Esophagus muscularis mucosa (tissue), 3 donors: ENCODE results near the gene TNFAIP8L1.

Experiments used
- POLR2AphosphoS5 ChIP-seq, 2 donors: sonication (generic); formaldehyde crosslinking; IDR thresholded peaks; one replicate each; pipeline ENCODE4 v1.6.1; 2017; ENCODE audit warnings: antibody characterized with exemption in 2 of 2
- TF ChIP-seq, protein P1 (sequence below), 3 experiments: fragments of 200-600 bp in 2 of 3; fragments of 450-650 bp in 1 of 3; sonication (generic) in 2 of 3; IDR thresholded peaks; one replicate each; pipeline ENCODE4 v1.5.1; 2017 to 2019; ENCODE audit warnings: antibody characterized with exemption in 3 of 3, mild to moderate bottlenecking in 2 of 3, moderate library complexity in 1 of 3

DNA sequence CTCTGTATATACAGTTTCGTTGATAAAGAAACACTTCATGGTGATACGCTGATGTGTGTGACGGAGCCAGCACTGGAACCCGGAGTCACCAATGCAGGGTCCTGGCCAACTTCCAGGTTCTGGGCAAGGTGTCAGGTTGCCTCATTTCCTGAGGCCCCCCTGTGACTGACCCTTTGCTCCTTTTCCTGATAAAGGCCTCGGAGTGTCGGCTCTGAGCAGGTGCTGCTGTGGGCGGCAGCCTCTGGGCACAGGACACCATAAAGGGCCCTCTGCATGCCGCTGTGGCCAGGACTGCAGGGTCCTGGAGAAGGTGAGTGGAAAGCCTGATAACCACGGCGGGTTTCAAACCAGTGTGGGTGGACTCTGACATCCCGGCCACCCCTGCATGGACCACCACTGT lies 48.1 kb downstream of the TNFAIP8L1 start:
- TF ChIP-seq, protein P1, sequence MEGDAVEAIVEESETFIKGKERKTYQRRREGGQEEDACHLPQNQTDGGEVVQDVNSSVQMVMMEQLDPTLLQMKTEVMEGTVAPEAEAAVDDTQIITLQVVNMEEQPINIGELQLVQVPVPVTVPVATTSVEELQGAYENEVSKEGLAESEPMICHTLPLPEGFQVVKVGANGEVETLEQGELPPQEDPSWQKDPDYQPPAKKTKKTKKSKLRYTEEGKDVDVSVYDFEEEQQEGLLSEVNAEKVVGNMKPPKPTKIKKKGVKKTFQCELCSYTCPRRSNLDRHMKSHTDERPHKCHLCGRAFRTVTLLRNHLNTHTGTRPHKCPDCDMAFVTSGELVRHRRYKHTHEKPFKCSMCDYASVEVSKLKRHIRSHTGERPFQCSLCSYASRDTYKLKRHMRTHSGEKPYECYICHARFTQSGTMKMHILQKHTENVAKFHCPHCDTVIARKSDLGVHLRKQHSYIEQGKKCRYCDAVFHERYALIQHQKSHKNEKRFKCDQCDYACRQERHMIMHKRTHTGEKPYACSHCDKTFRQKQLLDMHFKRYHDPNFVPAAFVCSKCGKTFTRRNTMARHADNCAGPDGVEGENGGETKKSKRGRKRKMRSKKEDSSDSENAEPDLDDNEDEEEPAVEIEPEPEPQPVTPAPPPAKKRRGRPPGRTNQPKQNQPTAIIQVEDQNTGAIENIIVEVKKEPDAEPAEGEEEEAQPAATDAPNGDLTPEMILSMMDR (IDR thresholded peaks at IDR 0.05), result no peak
- TF ChIP-seq POLR2AphosphoS5 (IDR thresholded peaks at IDR 0.05), result no peak
